Esophagus muscularis mucosa (tissue), 4 donors: ENCODE results near the gene ZNF524.
"Not testable (repeated sequence)": the region's sequence is repeated elsewhere in the genome, so short reads cannot be mapped to it uniquely, and the experiment has no call there.

ENCODE experiments used
- EP300 ChIP-seq: sonication (generic); formaldehyde crosslinking; IDR thresholded peaks from one replicate; pipeline ENCODE4 v1.6.1; 2017; ENCODE audit warnings: antibody characterized with exemption
- POLR2A ChIP-seq: fragments of 450-650 bp; IDR thresholded peaks from one replicate; pipeline ENCODE4 v1.6.1; 2017; ENCODE audit warnings: antibody characterized with exemption, moderate library complexity, mild to moderate bottlenecking, low read depth
- POLR2AphosphoS5 ChIP-seq, 2 donors: sonication (generic); formaldehyde crosslinking; IDR thresholded peaks; one replicate each; pipeline ENCODE4 v1.6.1; 2017; ENCODE audit warnings: antibody characterized with exemption in 2 of 2
- TF ChIP-seq, protein P1 (sequence below), 3 experiments: fragments of 200-600 bp in 2 of 3; fragments of 450-650 bp in 1 of 3; sonication (generic) in 2 of 3; IDR thresholded peaks; one replicate each; pipeline ENCODE4 v1.5.1; 2017 to 2019; ENCODE audit warnings: antibody characterized with exemption in 3 of 3, mild to moderate bottlenecking in 2 of 3, moderate library complexity in 1 of 3

DNA sequence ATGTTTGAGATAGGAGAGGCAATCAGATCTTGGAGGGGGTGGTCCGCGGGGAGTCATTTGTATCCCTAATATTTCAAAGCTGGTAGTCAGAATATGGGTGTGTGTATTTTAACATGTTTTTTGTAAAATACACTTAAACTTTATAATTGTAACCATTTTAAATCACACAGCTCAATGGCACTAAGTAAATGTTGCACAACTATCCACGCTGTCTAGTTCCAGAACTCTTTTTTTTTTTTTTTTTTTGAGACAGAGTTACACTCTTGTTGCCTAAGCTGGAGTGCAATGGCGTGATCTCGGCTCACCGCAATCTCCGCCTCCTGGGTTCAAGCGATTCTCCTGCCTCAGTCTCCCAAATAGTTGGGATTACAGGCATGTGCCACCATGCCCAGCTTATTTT lies 16.2 kb upstream of the ZNF524 start:
- TF ChIP-seq, protein P1, sequence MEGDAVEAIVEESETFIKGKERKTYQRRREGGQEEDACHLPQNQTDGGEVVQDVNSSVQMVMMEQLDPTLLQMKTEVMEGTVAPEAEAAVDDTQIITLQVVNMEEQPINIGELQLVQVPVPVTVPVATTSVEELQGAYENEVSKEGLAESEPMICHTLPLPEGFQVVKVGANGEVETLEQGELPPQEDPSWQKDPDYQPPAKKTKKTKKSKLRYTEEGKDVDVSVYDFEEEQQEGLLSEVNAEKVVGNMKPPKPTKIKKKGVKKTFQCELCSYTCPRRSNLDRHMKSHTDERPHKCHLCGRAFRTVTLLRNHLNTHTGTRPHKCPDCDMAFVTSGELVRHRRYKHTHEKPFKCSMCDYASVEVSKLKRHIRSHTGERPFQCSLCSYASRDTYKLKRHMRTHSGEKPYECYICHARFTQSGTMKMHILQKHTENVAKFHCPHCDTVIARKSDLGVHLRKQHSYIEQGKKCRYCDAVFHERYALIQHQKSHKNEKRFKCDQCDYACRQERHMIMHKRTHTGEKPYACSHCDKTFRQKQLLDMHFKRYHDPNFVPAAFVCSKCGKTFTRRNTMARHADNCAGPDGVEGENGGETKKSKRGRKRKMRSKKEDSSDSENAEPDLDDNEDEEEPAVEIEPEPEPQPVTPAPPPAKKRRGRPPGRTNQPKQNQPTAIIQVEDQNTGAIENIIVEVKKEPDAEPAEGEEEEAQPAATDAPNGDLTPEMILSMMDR (IDR thresholded peaks at IDR 0.05) = not testable (repeated sequence)
- TF ChIP-seq POLR2A; POLR2AphosphoS5 (IDR thresholded peaks at IDR 0.05); EP300: not testable (repeated sequence)
